ENCODE results near the gene TNFRSF21. TPM values are rescaled to one million over a fixed set of nuclear protein-coding genes. Genes with fewer than 3 reads are reported as not detected.

The TNFRSF21 gene
- total RNA-seq, 4 donors from 2014 or later = 3.3 to 7.4 (median 3.9) TPM

GRCh38 chr6:47245745-47246371 lies 63.8 kb downstream of the TNFRSF21 start:
- H3K36me3 ChIP-seq = no peaks in the 10 kb centered on the region
- H3K4me1 ChIP-seq = peaks cover 29% of the 10 kb centered on the region
- no peaks in the 10 kb centered on the region for H3K27me3 ChIP-seq
- H3K4me3 ChIP-seq = no peak overlapping the region
- 48% methylated on average over 2 of the region's 2 CpGs for WGBS
- H3K27ac ChIP-seq = no peak overlapping the region
- no peak for DNase-seq (ENCODE audit: low spot score in 2 of 2)
- no peak for TF ChIP-seq EP300 (IDR thresholded peaks at IDR 0.05)
- H3K9me3 ChIP-seq = no peaks in the 10 kb centered on the region

GRCh38 chr6:47242483-47243386 lies 67.0 kb downstream of the TNFRSF21 start:
- peak; percentile 81 to 84 for DNase-seq (ENCODE audit: low spot score in 2 of 2)
- Histone ChIP-seq H3K27ac (peak overlapping the region; percentile 40), H3K4me3 (no peak overlapping the region), H3K9me3 (no peaks in the 10 kb centered on the region), H3K4me1 (peaks cover 25% of the 10 kb centered on the region), H3K36me3 (no peaks in the 10 kb centered on the region), H3K27me3 (no peaks in the 10 kb centered on the region)
- TF ChIP-seq CTCF (IDR thresholded peaks at IDR 0.05) (no peak), POLR2AphosphoS5 (IDR thresholded peaks at IDR 0.05) (no peak), POLR2A (IDR thresholded peaks at IDR 0.05) (no peak), EP300 (IDR thresholded peaks at IDR 0.05) (no peak)
- 45% methylated on average over 14 of the region's 14 CpGs for WGBS

- TF ChIP-seq POLR2AphosphoS5 (IDR thresholded peaks at IDR 0.05) = no peak
- TF ChIP-seq POLR2A (IDR thresholded peaks at IDR 0.05) = no peak
- no peak for TF ChIP-seq CTCF (IDR thresholded peaks at IDR 0.05)
- no peak for TF ChIP-seq EP300 (IDR thresholded peaks at IDR 0.05)
- Histone ChIP-seq H3K27me3 (no peaks in the 10 kb centered on the region), H3K4me3 (no peak overlapping the region), H3K4me1 (peaks cover 17% of the 10 kb centered on the region), H3K27ac (peak overlapping the region; percentile 40), H3K36me3 (no peaks in the 10 kb centered on the region), H3K9me3 (no peaks in the 10 kb centered on the region)
- 73% methylated on average over 4 of the region's 4 CpGs for WGBS
- DNase-seq (ENCODE audit: low spot score in 2 of 2) = no peak
These were observed 67.8 kb downstream of the TNFRSF21 start for GRCh38 chr6:47241742-47242482.

- H3K27ac ChIP-seq = no peak overlapping the region
- peaks cover 21% of the 10 kb centered on the region for H3K4me1 ChIP-seq
- TF ChIP-seq CTCF (IDR thresholded peaks at IDR 0.05) = no peak
- no peak for TF ChIP-seq EP300 (IDR thresholded peaks at IDR 0.05)
- TF ChIP-seq POLR2A (IDR thresholded peaks at IDR 0.05) = no peak
- no peak for TF ChIP-seq POLR2AphosphoS5 (IDR thresholded peaks at IDR 0.05)
- no peak overlapping the region for H3K4me3 ChIP-seq
- 87% methylated on average over 5 of the region's 5 CpGs for WGBS
- DNase-seq (ENCODE audit: low spot score in 2 of 2) = no peak
- no peaks in the 10 kb centered on the region for H3K36me3 ChIP-seq
- no peaks in the 10 kb centered on the region for H3K9me3 ChIP-seq
- no peaks in the 10 kb centered on the region for H3K27me3 ChIP-seq
These were observed 69.3 kb downstream of the TNFRSF21 start for GRCh38 chr6:47240277-47240890.

GRCh38 chr6:47239546-47239945 lies 70.2 kb downstream of the TNFRSF21 start:
- no peaks in the 10 kb centered on the region for H3K27me3 ChIP-seq
- peaks cover 21% of the 10 kb centered on the region for H3K4me1 ChIP-seq
- 85% methylated on average over 2 of the region's 2 CpGs for WGBS
- H3K4me3 ChIP-seq = no peak overlapping the region
- TF ChIP-seq CTCF (IDR thresholded peaks at IDR 0.05) (no peak), POLR2A (IDR thresholded peaks at IDR 0.05) (no peak), EP300 (IDR thresholded peaks at IDR 0.05) (no peak), POLR2AphosphoS5 (IDR thresholded peaks at IDR 0.05) (no peak)
- no peak for DNase-seq (ENCODE audit: low spot score in 2 of 2)
- no peaks in the 10 kb centered on the region for H3K36me3 ChIP-seq
- H3K27ac ChIP-seq = no peak overlapping the region
- H3K9me3 ChIP-seq = no peaks in the 10 kb centered on the region
